ENCODE results near the gene DGCR6L.
"Not testable (repeated sequence)": the region's sequence is repeated elsewhere in the genome, so short reads cannot be mapped to it uniquely, and the experiment has no call there.

DGCR6L gene

DNA sequence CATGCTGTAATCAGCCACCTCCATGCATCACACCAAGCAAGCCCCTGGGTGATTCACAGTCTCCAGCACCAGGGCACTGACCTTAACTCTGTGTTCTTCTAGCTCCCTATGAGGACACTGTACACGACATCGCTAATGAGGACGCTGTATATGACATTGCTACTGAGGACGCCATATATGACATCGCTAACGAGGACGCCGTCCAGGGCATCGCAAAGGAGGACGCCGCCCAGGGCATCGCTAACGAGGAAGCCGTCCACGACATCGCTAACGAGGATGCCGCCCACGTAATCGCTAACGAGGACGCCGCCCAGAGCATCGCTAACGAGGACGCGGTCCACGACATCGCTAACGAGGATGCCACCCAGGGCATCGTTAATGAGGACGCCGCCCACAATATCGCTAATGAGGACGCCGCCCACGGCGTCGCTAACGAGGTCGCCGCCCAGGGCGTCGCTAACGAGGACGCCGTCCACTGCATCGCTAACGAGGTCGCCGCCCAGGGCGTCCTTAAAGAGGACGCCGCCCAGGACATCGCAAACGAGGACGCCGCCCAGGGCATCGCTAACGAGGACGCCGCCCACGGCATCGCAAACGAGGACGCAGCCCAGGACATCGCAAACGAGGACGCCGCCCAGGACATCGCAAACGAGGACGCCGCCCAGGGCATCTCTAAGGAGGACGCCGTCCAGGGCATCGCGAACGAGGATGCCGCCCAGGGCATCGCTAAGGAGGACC lies 34.5 kb upstream of the DGCR6L start:
- H3K36me3 Mint-ChIP-seq = no peaks in the 10 kb centered on the region
- H3K4me1 Mint-ChIP-seq = no peaks in the 10 kb centered on the region
- H3K27me3 Mint-ChIP-seq = no peaks in the 10 kb centered on the region
- no peaks in the 10 kb centered on the region for H3K9me3 Mint-ChIP-seq
- ATAC-seq (replicated peaks) (no peak), DNase-seq (no peak)
- H3K4me3 Mint-ChIP-seq = no peak overlapping the region
- H3K27ac Mint-ChIP-seq = no peak overlapping the region

DNA sequence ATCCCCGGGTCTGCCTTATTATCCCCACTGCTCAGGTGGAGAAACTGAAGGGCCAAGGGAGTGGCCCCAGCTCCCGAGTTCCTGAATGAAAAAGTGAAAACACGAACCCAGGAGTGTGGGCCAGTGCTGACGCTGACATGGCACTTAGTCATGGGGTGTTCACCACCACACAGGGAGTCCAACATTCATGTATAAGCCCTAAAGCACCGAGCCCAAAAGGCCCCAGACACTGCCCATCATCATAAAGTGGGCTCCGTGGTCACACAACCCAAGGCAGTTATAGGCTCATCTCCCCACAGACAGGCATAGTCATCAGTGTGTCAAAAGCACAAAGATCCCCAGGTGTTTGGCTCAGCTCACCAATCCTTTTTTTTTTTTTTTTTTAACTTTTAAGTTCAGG lies 32.7 kb upstream of the DGCR6L start:
- not testable (repeated sequence) for H3K4me3 Mint-ChIP-seq; H3K4me1 Mint-ChIP-seq; H3K27me3 Mint-ChIP-seq; ATAC-seq (replicated peaks); H3K9me3 Mint-ChIP-seq; DNase-seq; H3K27ac Mint-ChIP-seq; H3K36me3 Mint-ChIP-seq

DNA sequence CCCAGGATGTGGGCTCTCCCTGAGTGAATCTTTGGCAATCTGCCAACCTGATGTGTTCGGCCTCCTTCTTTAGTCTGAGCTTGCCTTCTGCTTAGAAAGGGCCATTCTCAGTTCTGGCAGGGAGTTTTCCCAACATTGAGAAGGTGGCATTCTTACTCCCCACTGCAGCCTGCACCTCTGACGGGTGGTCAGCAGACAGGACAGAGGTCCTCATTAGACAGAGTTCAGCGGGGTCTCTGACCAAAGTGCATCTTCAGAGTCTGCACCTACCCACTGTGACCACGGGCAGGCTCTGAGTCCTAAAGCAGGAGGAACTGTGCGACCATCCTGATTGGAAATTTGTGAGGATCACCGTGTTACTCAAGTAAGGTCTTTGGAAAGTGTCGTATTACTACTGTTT lies 26.7 kb upstream of the DGCR6L start:
- ATAC-seq (replicated peaks); H3K27me3 Mint-ChIP-seq; H3K36me3 Mint-ChIP-seq; H3K4me1 Mint-ChIP-seq; H3K9me3 Mint-ChIP-seq; H3K27ac Mint-ChIP-seq; DNase-seq; H3K4me3 Mint-ChIP-seq: not testable (repeated sequence)

DNA sequence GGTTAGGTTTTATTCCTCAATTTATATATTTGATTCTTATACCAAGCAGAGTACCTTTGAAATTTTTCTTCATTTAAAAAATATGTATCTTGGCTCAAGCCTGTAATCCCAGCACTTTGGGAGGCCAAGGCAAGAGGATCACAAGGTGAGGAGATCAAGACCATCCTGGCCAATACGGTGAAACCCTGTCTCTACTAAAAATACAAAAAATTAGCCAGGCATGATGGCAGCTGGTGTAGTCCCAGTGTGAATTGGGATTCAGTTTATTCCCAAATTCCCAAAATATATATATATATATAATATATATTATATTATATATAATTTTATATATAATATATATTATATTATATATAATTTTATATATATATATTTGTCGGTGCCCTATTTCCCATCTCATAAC lies 18.4 kb upstream of the DGCR6L start:
- H3K36me3 Mint-ChIP-seq; ATAC-seq (replicated peaks); DNase-seq; H3K27ac Mint-ChIP-seq; H3K4me3 Mint-ChIP-seq; H3K27me3 Mint-ChIP-seq; H3K4me1 Mint-ChIP-seq; H3K9me3 Mint-ChIP-seq: not testable (repeated sequence)

DNA sequence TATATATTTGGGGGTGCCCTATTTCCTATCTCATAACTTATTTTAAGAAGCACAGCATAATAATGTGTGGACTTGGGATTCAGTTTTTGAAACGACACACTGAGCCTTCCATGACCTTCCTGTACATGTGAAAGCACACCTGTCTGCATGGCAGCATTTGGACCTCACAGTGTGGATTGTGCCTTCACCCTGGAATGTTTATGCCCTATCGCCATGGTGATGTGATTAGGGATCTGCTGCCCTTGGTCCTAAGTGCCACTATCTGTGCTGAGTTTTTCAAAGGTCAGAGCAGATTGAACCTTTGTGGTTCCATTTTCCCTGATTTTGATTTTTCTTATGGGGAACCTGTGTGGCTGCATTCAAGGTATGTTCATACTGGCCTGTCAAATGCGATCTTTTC lies 17.9 kb upstream of the DGCR6L start:
- not testable (repeated sequence) for H3K27me3 Mint-ChIP-seq; H3K4me1 Mint-ChIP-seq; H3K27ac Mint-ChIP-seq; H3K36me3 Mint-ChIP-seq; ATAC-seq (replicated peaks); H3K4me3 Mint-ChIP-seq; DNase-seq; H3K9me3 Mint-ChIP-seq

DNA sequence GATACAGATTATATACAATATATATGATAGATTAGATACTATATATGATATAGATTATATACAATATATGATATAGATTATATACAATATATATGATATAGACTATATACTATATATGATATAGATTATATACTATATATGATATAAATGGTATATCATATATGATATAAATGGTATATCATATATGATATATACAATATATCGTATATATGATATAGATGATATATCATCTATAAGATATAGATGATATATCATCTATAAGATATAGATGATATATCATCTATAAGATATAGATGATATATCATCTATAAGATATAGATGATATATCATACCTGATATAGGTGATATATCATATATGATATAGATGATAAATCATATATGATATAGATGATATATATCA lies 16.7 kb upstream of the DGCR6L start:
- not testable (repeated sequence) for H3K27ac Mint-ChIP-seq; H3K27me3 Mint-ChIP-seq; H3K9me3 Mint-ChIP-seq; DNase-seq; ATAC-seq (replicated peaks); H3K4me1 Mint-ChIP-seq; H3K36me3 Mint-ChIP-seq; H3K4me3 Mint-ChIP-seq

DNA sequence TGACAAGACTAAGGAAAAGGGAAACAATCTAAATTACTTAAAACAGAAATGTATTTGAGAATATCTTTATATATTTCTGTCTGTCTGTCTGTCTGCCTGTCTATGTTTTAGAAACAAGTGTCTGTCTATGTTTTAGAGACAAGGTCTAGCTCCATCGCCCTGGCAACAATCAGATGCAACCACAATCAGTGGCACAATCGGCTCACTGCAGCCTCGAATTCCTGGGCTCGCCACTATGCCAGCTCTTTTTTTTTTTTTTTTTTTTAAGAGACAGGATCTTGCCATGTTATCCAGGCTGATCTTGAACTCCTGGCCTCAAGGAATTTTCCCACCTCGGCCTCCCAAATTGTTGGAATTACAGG lies 8.7 kb upstream of the DGCR6L start:
- H3K36me3 Mint-ChIP-seq; H3K9me3 Mint-ChIP-seq; ATAC-seq (replicated peaks); H3K27ac Mint-ChIP-seq; H3K4me1 Mint-ChIP-seq; H3K4me3 Mint-ChIP-seq; DNase-seq; H3K27me3 Mint-ChIP-seq: not testable (repeated sequence)

DNA sequence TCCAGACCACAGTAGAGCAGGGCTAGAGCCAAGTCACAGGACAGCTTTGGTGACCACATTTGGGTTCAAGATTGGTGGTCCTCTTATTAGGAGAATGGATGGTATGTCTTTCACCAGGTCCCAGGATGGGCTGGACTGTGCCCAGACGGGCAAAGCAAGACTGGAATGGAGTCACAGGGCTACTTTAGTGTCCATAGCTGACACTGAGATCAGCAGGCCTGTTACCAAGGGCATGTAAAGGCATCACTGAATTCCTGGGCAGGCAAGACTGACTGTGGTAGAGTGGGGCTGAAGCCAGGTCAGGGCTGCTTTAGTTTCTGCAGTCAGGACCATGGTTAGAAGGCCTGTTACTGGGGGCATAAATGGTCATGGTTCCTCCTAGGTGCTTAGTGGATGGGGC lies 6.1 kb upstream of the DGCR6L start:
- H3K36me3 Mint-ChIP-seq; ATAC-seq (replicated peaks); H3K9me3 Mint-ChIP-seq; H3K4me3 Mint-ChIP-seq; H3K27ac Mint-ChIP-seq; DNase-seq; H3K27me3 Mint-ChIP-seq: not testable (repeated sequence)
- H3K4me1 Mint-ChIP-seq = peaks cover 10 to 25% of the 10 kb centered on the region in 2 donors

DNA sequence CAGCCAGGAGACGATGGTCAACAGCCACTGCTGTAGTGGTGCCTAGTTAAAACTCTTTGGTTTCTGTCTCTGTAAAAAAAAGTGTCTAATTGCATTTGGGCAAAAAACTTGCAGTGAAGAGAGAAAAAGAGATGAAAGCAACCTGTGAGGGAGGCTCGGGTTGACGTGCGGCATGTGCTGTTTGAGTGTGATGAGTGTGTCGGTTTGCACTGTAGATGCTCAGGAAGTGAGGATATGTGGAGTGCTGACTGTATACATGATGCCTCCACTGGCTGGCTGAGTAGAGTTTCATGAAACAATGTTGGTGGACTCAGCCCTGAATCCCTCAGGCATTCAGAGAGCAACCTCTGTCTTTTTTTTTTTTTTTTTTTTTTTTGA lies 4.3 kb upstream of the DGCR6L start:
- H3K4me3 Mint-ChIP-seq = no peak overlapping the region
- no peak for ATAC-seq (replicated peaks)

DNA sequence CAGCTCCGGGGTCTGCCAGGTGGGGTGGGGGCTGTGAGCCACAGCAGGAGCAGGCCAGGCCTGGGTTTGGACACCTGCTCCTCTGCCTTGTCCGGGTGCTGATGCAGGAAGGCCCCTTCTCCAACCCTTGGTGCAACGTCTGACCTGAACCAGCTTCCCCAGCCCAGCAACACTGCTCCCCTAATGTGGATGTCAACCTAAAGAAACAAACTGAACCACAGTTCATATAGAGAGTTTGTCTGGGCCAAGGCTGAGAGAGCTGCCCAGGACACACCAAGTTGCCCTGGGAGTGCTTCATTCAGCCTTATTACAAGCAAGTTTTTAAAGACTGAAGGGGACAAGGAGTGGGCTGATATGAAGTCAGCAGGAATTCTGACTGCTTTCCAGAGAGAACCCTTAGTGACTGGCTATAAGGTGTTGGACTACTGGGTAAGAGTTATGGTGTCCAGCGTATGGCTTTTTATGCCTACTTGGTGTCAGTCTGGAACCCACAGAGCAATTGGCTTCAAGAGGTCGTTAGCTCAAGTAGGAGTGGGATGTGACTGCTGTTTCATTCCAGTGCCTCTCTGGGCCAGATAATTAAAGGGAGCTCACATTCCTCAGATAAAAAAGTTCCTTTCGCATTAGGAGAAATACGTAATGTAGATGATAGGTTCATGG lies 1.8 kb upstream of the DGCR6L start:
- H3K9me3 Mint-ChIP-seq; DNase-seq; ATAC-seq (replicated peaks); H3K27ac Mint-ChIP-seq; H3K27me3 Mint-ChIP-seq; H3K36me3 Mint-ChIP-seq: not testable (repeated sequence)
- Mint-ChIP-seq H3K4me3 (peak overlapping the region in 1 of 2 donors; percentile 53), H3K4me1 (peaks cover 23 to 47% of the 10 kb centered on the region in 2 donors)

More for the DNA sequence above, 4.3 kb upstream of the DGCR6L start:
- no peak overlapping the region for H3K27ac Mint-ChIP-seq
- H3K36me3 Mint-ChIP-seq = no peaks in the 10 kb centered on the region
- no peak for DNase-seq
- H3K27me3 Mint-ChIP-seq = peaks cover 5% of the 10 kb centered on the region in 2 donors
- no peaks in the 10 kb centered on the region for H3K9me3 Mint-ChIP-seq
- H3K4me1 Mint-ChIP-seq = peaks cover 16 to 32% of the 10 kb centered on the region in 2 donors

DNA sequence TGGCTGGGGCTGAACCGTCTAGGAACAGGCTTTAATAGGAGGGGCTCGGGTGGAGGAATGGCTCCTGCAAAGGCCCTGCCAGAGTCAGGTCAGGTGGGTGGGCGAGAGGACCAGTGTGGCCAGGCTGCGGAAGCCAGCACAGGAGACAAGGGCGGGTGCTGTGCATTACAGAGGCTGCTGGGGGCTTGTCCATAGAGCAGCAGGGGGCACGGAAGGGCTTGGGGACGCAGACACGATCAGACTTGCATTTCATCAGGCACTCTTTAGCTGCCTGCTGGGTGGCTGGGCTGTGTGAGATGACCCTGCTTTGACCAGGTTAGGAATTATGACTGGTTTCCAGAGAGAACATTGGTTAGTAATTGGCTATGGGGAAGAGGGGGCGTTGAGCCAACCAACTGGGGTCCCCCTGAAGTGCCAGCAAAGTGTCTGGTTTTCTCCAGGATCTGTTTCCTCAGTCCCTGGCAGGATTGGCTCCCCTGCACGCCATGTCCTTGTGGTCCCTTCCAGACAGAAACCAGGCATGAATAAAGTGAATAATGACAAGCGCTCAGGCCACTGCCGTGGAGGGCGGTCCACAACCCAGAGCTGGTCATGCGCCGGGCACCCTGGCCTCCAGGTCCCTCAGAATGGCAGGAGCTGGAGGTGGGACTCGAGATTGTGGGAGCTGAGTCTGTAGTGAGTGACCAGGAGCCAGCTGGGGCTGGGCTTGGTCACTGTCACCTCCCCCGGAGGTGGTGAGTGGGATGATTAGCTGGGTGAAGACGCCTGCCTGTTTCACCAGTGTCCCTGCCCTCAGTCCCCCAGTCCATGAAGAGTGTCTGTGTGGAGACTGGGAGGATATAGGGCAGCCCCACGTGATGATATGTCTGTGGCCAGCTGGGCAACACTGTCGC lies 1.0 kb upstream of the DGCR6L start:
- not testable (repeated sequence) for H3K27me3 Mint-ChIP-seq, DNase-seq, H3K36me3 Mint-ChIP-seq, H3K9me3 Mint-ChIP-seq
- H3K27ac Mint-ChIP-seq = peak overlapping the region; percentile 94
- H3K4me3 Mint-ChIP-seq = peak overlapping the region; percentile 96 to 98
- peaks cover 23 to 47% of the 10 kb centered on the region in 2 donors for H3K4me1 Mint-ChIP-seq
- ATAC-seq (replicated peaks) = peak; percentile 12 to 22

DNA sequence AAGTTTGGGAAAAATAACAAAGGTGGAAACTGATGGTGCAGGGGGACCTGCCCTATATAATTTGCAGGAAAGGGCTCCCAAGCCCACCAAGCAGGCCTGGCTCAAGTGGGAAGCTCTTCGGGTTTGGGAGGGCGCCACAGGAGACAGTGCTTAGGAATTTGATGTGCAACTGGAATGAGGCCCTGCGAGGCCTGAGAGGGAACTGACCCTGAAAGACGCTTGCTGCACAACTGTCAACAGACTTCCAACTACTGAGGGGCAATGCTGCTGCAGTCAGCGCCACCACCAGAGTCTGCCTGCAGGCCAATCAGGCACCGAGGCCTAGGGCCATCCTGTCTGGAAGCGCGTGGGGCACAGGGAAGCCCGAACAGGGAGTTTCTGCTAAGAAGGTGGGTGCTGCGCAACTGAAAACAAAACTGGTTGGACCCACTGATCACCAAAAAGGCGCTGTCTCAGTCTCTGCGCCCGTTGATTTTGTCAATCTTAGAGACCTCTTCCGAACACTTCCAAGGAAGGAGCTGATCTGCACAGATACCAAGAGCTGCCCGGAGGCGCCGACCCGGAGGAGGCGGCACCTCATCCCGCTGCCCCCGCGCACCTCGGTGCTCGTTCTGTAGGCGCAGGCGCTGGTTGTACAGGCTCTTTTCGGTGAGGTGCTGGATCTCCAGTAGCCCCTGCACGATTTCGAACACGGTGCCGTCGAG lies 667 bp downstream of the DGCR6L start:
- DNase-seq (no peak), ATAC-seq (replicated peaks) (peak; percentile 0 to 31)
- peaks cover 23 to 47% of the 10 kb centered on the region in 2 donors for H3K4me1 Mint-ChIP-seq
- H3K36me3 Mint-ChIP-seq = no peaks in the 10 kb centered on the region
- no peaks in the 10 kb centered on the region for H3K27me3 Mint-ChIP-seq
- peak overlapping the region; percentile 96 to 98 for H3K4me3 Mint-ChIP-seq
- H3K27ac Mint-ChIP-seq = peak overlapping the region; percentile 14
- no peaks in the 10 kb centered on the region for H3K9me3 Mint-ChIP-seq

DNA sequence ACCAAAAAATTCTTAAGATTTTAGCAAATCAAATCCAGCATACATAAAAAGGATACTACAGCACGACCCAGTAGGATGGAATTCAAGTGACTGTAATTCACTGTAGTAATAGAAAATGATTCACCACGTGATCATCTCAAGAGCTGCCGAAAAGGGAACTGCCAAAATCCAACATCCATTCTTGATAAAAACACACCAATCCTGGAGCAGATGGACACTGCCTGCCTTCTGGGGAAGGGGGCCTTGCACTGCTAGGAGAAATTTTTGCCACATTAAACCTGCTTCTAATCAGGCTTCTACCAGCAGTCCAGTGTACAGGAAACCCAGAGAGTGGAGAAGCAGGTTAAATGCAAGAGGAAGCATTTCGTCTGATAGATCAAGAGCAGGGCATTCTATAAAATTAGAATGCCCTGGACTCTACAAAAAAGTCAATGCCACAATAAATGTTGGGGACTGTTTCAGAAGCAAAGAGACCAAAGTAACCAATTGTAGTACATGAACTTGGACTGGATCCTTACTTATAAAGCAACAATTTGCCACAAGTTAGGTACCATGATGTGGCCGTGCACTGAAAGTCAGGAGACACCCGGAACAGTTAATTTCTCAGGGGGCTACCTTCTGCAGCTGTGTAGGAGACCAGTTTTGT lies 1.7 kb downstream of the DGCR6L start:
- peak overlapping the region in 1 of 2 donors; percentile 10 for H3K4me3 Mint-ChIP-seq
- not testable (repeated sequence) for H3K9me3 Mint-ChIP-seq; ATAC-seq (replicated peaks); DNase-seq; H3K27ac Mint-ChIP-seq; H3K36me3 Mint-ChIP-seq; H3K27me3 Mint-ChIP-seq
- H3K4me1 Mint-ChIP-seq = peaks cover 23 to 46% of the 10 kb centered on the region in 2 donors
